GM12872 (cell line): ENCODE measurements around the gene TUBB2B.

ENCODE experiments used
- CTCF ChIP-seq: IDR thresholded peaks from 3 replicates; pipeline ENCODE4 v1.5.1; 2011; ENCODE audit warnings: low read depth, mild to moderate bottlenecking, low read length, moderate library complexity; ENCODE audit not compliant: insufficient read depth

TUBB2B gene

GRCh38 chr6:3231247-3232016, 4.0 kb upstream of the TUBB2B start:
- TF ChIP-seq CTCF: no peak

GRCh38 chr6:3230900-3231246, 3.4 kb upstream of the TUBB2B start:
- TF ChIP-seq CTCF: no peak

- no peak for TF ChIP-seq CTCF
These were observed 2.9 kb upstream of the TUBB2B start for GRCh38 chr6:3230256-3230882.

GRCh38 chr6:3229566-3230178, 2.2 kb upstream of the TUBB2B start:
- no peak for TF ChIP-seq CTCF

- no peak for TF ChIP-seq CTCF
These were observed 1.5 kb upstream of the TUBB2B start for GRCh38 chr6:3228771-3229565.

GRCh38 chr6:3228046-3228671, 706 bp upstream of the TUBB2B start:
- TF ChIP-seq CTCF: no peak
